Lung (tissue), 12 donors: ENCODE data around the gene CCN5. TPM values are rescaled to one million over a fixed set of nuclear protein-coding genes. Genes with fewer than 3 reads are reported as not detected.

Source experiments
- ATAC-seq: fragments of 200-7000 bp; cut with Tn5 transposase; one replicate; pipeline ENCODE4 v1.9.1; 2020; ENCODE audit warnings: moderate number of reproducible peaks; ENCODE audit not compliant: insufficient read depth, low FRiP score
- DNase-seq, 3 donors: peaks; one replicate each; pipeline ENCODE4 v3.0.0-alpha.2; 2013 to 2017
- H3K27ac ChIP-seq, 2 donors: one replicate each; pipeline ENCODE4 v1.5.1; 2013; ENCODE audit warnings: mild to moderate bottlenecking in 2 of 2, moderate library complexity in 2 of 2, control low read depth in 1 of 2, inconsistent platforms in 1 of 2, low read depth in 1 of 2, low read length in 1 of 2
- H3K27me3 ChIP-seq, 3 donors: one replicate each; pipeline ENCODE4 v1.5.1; 2013; ENCODE audit warnings: low read length in 2 of 3; ENCODE audit not compliant: control insufficient read depth in 3 of 3, insufficient read depth in 3 of 3
- H3K36me3 ChIP-seq, 4 donors: one replicate each; pipeline ENCODE4 v1.5.1; 2013; ENCODE audit warnings: low read length in 4 of 4, mild to moderate bottlenecking in 1 of 4, moderate library complexity in 1 of 4; ENCODE audit not compliant: control insufficient read depth in 4 of 4, insufficient read depth in 4 of 4
- H3K4me1 ChIP-seq, 5 donors: one replicate each; pipeline ENCODE4 v1.5.1; 2013; ENCODE audit warnings: low read length in 5 of 5, mild to moderate bottlenecking in 2 of 5, moderate library complexity in 1 of 5; ENCODE audit not compliant: control insufficient read depth in 5 of 5, insufficient read depth in 5 of 5
- H3K4me3 ChIP-seq: one replicate; pipeline ENCODE4 v1.5.1; 2013; ENCODE audit warnings: mild to moderate bottlenecking, control low read depth, moderate library complexity
- H3K9ac ChIP-seq, 2 donors: one replicate each; pipeline ENCODE4 v1.5.1; 2013; ENCODE audit warnings: low read length in 2 of 2, control low read depth in 1 of 2; ENCODE audit not compliant: insufficient read depth in 1 of 2
- H3K9me3 ChIP-seq, 4 donors: one replicate each; pipeline ENCODE4 v1.5.1; 2013; ENCODE audit warnings: low read length in 3 of 4, mild to moderate bottlenecking in 1 of 4, moderate library complexity in 1 of 4; ENCODE audit not compliant: control insufficient read depth in 4 of 4, insufficient read depth in 3 of 4
- CTCF ChIP-seq: IDR thresholded peaks from 2 replicates; pipeline ENCODE4 v1.5.1; 2012; ENCODE audit warnings: mild to moderate bottlenecking; ENCODE audit errors: control extremely low read depth, extremely low read depth
- WGBS, 2 donors: extraction: QIAGEN DNeasy Blood & Tissue Kit; methylation state at CpG; one replicate each; pipeline ENCODE4 v1.1.7; 2013; 5-methylcytosine and 5-hydroxymethylcytosine counted together
- polyA plus RNA-seq, 2 donors: library from polyadenylated mRNA; stranded (reverse); fragments of 200-250 nt; gene quantifications; one replicate each; pipeline ENCODE4 v1.2.1, GENCODE V29; 2013
- total RNA-seq, 2 donors: library from RNA; depleted of rRNA in 1 of 2; stranded (reverse); fragments of >200 nt in 1 of 2; gene quantifications; one replicate each; pipeline ENCODE4 v1.2.1, GENCODE V29; 2014 to 2021
- donor health status: control.
- donor health status: control.
- donor health status: Bipolar disorder and iron deficiency.
- donor health status: healthy.
- donor health status: DM: yes; HTN: yes; CAD: no.

The CCN5 gene
- total and polyA plus RNA-seq, 4 donors, result 0.23 to 92.1 (median 34.4) TPM

- DNase-seq (no peak), ATAC-seq (no peak)
- H3K27me3 ChIP-seq, result peaks cover 0 to 4% (median 0%) of the 10 kb centered on the region in 3 donors
- H3K27ac ChIP-seq, result no peak overlapping the region
- H3K4me3 ChIP-seq, result no peak overlapping the region
- WGBS, 2 donors, result 78 to 87% methylated on average over 5 of the region's 5 CpGs
- H3K9ac ChIP-seq, result no peak overlapping the region
- H3K36me3 ChIP-seq, result peaks cover 0 to 3% (median 0%) of the 10 kb centered on the region in 4 donors
- no peak for TF ChIP-seq CTCF
- peaks cover 0 to 9% (median 4%) of the 10 kb centered on the region in 5 donors for H3K4me1 ChIP-seq
- no peaks in the 10 kb centered on the region for H3K9me3 ChIP-seq
These were observed 10.7 kb downstream of the CCN5 start for GRCh38 chr20:44725837-44726236.

GRCh38 chr20:44727039-44727438 lies 11.9 kb downstream of the CCN5 start:
- H3K36me3 ChIP-seq, result peaks cover 0 to 3% (median 0%) of the 10 kb centered on the region in 4 donors
- H3K4me3 ChIP-seq, result no peak overlapping the region
- no peaks in the 10 kb centered on the region for H3K9me3 ChIP-seq
- WGBS, 2 donors, result 94 to 97% methylated on average over 11 of the region's 11 CpGs
- peaks cover 0 to 7% (median 4%) of the 10 kb centered on the region in 5 donors for H3K4me1 ChIP-seq
- H3K27ac ChIP-seq, result no peak overlapping the region
- peaks cover 0 to 4% (median 0%) of the 10 kb centered on the region in 3 donors for H3K27me3 ChIP-seq
- TF ChIP-seq CTCF, result no peak
- no peak overlapping the region for H3K9ac ChIP-seq
- no peak for DNase-seq
- no peak for ATAC-seq

DNA sequence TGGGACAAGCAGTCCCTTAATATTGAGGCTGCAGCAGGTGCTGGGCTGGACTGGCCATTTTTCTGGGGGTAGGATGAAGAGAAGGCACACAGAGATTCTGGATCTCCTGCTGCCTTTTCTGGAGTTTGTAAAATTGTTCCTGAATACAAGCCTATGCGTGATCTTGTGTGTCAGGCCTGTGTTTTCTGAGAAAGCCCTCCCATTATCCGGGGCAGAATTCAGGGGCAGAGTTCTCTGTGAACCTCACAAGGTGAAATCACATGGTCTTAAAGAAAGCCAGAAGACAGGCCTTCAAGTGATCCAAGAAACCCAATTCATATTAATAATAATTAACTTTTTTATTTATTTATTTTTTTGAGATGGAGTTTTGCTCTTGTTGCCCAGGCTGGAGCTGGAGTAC lies 12.5 kb downstream of the CCN5 start:
- DNase-seq, result no peak
- TF ChIP-seq CTCF, result no peak
- no peak overlapping the region for H3K9ac ChIP-seq
- H3K9me3 ChIP-seq, result no peaks in the 10 kb centered on the region
- H3K4me1 ChIP-seq, result peaks cover 0 to 7% (median 4%) of the 10 kb centered on the region in 5 donors
- ATAC-seq, result no peak
- peaks cover 0 to 3% (median 0%) of the 10 kb centered on the region in 4 donors for H3K36me3 ChIP-seq
- H3K4me3 ChIP-seq, result no peak overlapping the region
- WGBS, 2 donors, result 86 to 96% methylated on average over 2 of the region's 2 CpGs
- no peak overlapping the region for H3K27ac ChIP-seq
- peaks cover 0 to 4% (median 0%) of the 10 kb centered on the region in 3 donors for H3K27me3 ChIP-seq

GRCh38 chr20:44728801-44729443 lies 13.8 kb downstream of the CCN5 start:
- H3K27me3 ChIP-seq, result peaks cover 0 to 4% (median 0%) of the 10 kb centered on the region in 3 donors
- peak; percentile 84 for ATAC-seq

More at GRCh38 chr20:44728801-44729443, 13.8 kb downstream of the CCN5 start:
- 26 to 29% methylated on average over 9 of the region's 9 CpGs for WGBS, 2 donors
- peaks cover 0 to 3% (median 0%) of the 10 kb centered on the region in 4 donors for H3K36me3 ChIP-seq
- peak; percentile 45 to 72 (median 58) for DNase-seq
- no peaks in the 10 kb centered on the region for H3K9me3 ChIP-seq
- H3K9ac ChIP-seq, result no peak overlapping the region
- TF ChIP-seq CTCF, result no peak
- no peak overlapping the region for H3K4me3 ChIP-seq
- H3K4me1 ChIP-seq, result peaks cover 0 to 7% (median 4%) of the 10 kb centered on the region in 5 donors
- H3K27ac ChIP-seq, result peak overlapping the region; percentile 28 to 82
